SK-N-MC (cell line): ENCODE data around the gene DHRS13.

ENCODE experiments used
- EZH2 ChIP-seq: fragments of 200-600 bp; sonication (generic); IDR thresholded peaks from one replicate; pipeline ENCODE4 v1.6.1; 2017; ENCODE audit warnings: antibody characterized with exemption
- POLR2AphosphoS5 ChIP-seq: IDR thresholded peaks from 2 replicates; pipeline ENCODE4 v1.6.1; 2012; ENCODE audit warnings: mild to moderate bottlenecking, low read depth, low read length, borderline replicate concordance

GRCh38 chr17:28916302-28916934 lies 13.5 kb upstream of the DHRS13 start:
- TF ChIP-seq EZH2: no peak
- TF ChIP-seq POLR2AphosphoS5: no peak
